Endothelial cell of umbilical vein (primary cell): ENCODE data around the gene GDPD4. TPM values are rescaled to one million over a fixed set of nuclear protein-coding genes. Genes with fewer than 3 reads are reported as not detected.

Experiments
- BruUV-seq: library from RNA; stranded (reverse); fragments of 400-500 nt; replicated peaks from 2 replicates; lab custom pipeline; 2021; lab: Mats Ljungman, UMichigan
- CTCF ChIA-PET: fragments of 300-600, 350-600 bp; sonication (Branson Sonifier 250); formaldehyde crosslinking; loops from one replicate; lab custom pipeline; 2021; ENCODE audit warnings: antibody characterized with exemption, inconsistent platforms; lab: Charles Lee
- POLR2A ChIA-PET: fragments of 300-600, 350-600 bp; sonication (Branson Sonifier 250); formaldehyde crosslinking; loops from one replicate; lab custom pipeline; 2021; ENCODE audit warnings: antibody characterized with exemption, inconsistent platforms; lab: Charles Lee
- DNase-seq: peaks from one replicate; pipeline ENCODE4 v3.0.0-alpha.2; 2011; ENCODE audit warnings: low read depth, low spot score
- FAIRE-seq: peaks from 2 replicates; lab custom pipeline; 2011; peaks lifted over from hg19 to GRCh38; lab: Jason Lieb, UNC
- H2AFZ ChIP-seq: 2 replicates; pipeline ENCODE4 v1.6.0; 2012; ENCODE audit warnings: low read depth, low read length, control low read depth, inconsistent platforms
- H3K27ac ChIP-seq: 2 replicates; pipeline ENCODE4 v1.5.1; 2011; ENCODE audit warnings: low read depth, mild to moderate bottlenecking, control low read depth, low read length, moderate library complexity; ENCODE audit not compliant: insufficient read depth
- H3K27me3 ChIP-seq, 2 experiments: 2 replicates each; pipeline versions ENCODE4 v1.6.0 to v1.6.1; 2011; ENCODE audit warnings: low read length in 2 of 2, mixed read lengths in 1 of 2; ENCODE audit not compliant: control insufficient read depth in 2 of 2, insufficient read depth in 2 of 2
- H3K36me3 ChIP-seq, 2 experiments: 2 replicates in 1 of 2; 3 replicates in 1 of 2; pipeline ENCODE4 v1.5.1; 2011; ENCODE audit warnings: low read length in 2 of 2, mild to moderate bottlenecking in 1 of 2, moderate library complexity in 1 of 2; ENCODE audit not compliant: control insufficient read depth in 2 of 2, insufficient read depth in 2 of 2; ENCODE audit errors: extremely low read depth in 1 of 2
- H3K4me1 ChIP-seq: 3 replicates; pipeline ENCODE4 v1.5.1; 2011; ENCODE audit warnings: mild to moderate bottlenecking, low read length; ENCODE audit not compliant: control insufficient read depth, insufficient read depth; ENCODE audit errors: extremely low read depth
- H3K4me2 ChIP-seq: 2 replicates; pipeline ENCODE4 v1.6.1; 2011; ENCODE audit warnings: low read length, control low read depth, mixed read lengths; ENCODE audit not compliant: insufficient read depth
- H3K4me3 ChIP-seq, 3 experiments: fragments of 200-600 bp in 1 of 3; sonication (generic), shearing (Covaris generic) in 1 of 3; replicated peaks in 1 of 3; 2 replicates each; pipeline ENCODE4 v1.5.1; 2011 to 2016; ENCODE audit warnings: control low read depth in 3 of 3, low read length in 3 of 3, mild to moderate bottlenecking in 2 of 3, inconsistent platforms in 1 of 3, low read depth in 1 of 3, moderate library complexity in 1 of 3; ENCODE audit not compliant: insufficient read depth in 1 of 3
- H3K79me2 ChIP-seq: 2 replicates; pipeline ENCODE4 v1.6.0; 2012; ENCODE audit warnings: low read length, inconsistent platforms; ENCODE audit not compliant: control insufficient read depth, insufficient read depth
- H3K9ac ChIP-seq: replicated peaks from 2 replicates; pipeline ENCODE3; 2011; ENCODE audit warnings: low read length, control low read depth; ENCODE audit not compliant: insufficient read depth; ENCODE audit errors: extremely low read depth
- H3K9me1 ChIP-seq: replicated peaks from 3 replicates; pipeline ENCODE4 v1.6.0; 2011; ENCODE audit warnings: mild to moderate bottlenecking, low read length; ENCODE audit not compliant: control insufficient read depth, insufficient read depth; ENCODE audit errors: extremely low read depth
- H3K9me3 ChIP-seq: replicated peaks from 2 replicates; pipeline ENCODE4 v1.5.1; 2012; ENCODE audit warnings: low read length, inconsistent platforms; ENCODE audit not compliant: control insufficient read depth, insufficient read depth
- H4K20me1 ChIP-seq: replicated peaks from 2 replicates; pipeline ENCODE3; 2011; ENCODE audit warnings: mild to moderate bottlenecking, low read length; ENCODE audit not compliant: control insufficient read depth, insufficient read depth; ENCODE audit errors: extremely low read depth
- CTCF ChIP-seq, 2 donors: IDR thresholded peaks; 1 replicate in 1 of 2; 2 replicates in 1 of 2; pipeline ENCODE4 v1.5.1; 2011; ENCODE audit warnings: low read length in 2 of 2, mild to moderate bottlenecking in 2 of 2, moderate library complexity in 2 of 2, control low read depth in 1 of 2, inconsistent platforms in 1 of 2, low read depth in 1 of 2; ENCODE audit not compliant: insufficient read depth in 1 of 2; ENCODE audit errors: extremely low read depth in 1 of 2
- EZH2 ChIP-seq: IDR thresholded peaks from 2 replicates; pipeline ENCODE4 v1.6.1; 2012; ENCODE audit warnings: borderline replicate concordance, low read depth, mild to moderate bottlenecking, moderate library complexity, low read length, inconsistent platforms; ENCODE audit not compliant: severe bottlenecking
- FOS ChIP-seq: IDR thresholded peaks from 2 replicates; pipeline ENCODE4 v1.6.1; 2011; ENCODE audit warnings: mild to moderate bottlenecking, low read length, moderate library complexity, borderline replicate concordance; ENCODE audit not compliant: insufficient read depth
- dilution Hi-C: fragments of 300-500 bp; cut with MboI; formaldehyde crosslinking; loops from one replicate; pipeline ENCODE4 v1.15.0; 2019; ENCODE audit warnings: low sequenced_read_pairs; ENCODE audit not compliant: extremely low pct_ligation_motif_present
- intact Hi-C: fragments of 100-400 bp; cut with micrococcal nuclease; formaldehyde crosslinking; loops from one replicate; pipeline ENCODE4 v1.10.0; 2022
- polyA plus RNA-seq, 4 experiments: library from polyadenylated mRNA; depleted of rRNA in 3 of 4; stranded (reverse) in 3 of 4; unstranded in 1 of 4; fragments of >200 nt; gene quantifications; 2 replicates each; pipeline versions ENCODE4 v1.2.1 to v1.2.3, GENCODE V29; 2011 to 2012; ENCODE audit warnings: missing spikeins in 1 of 4
- total RNA-seq: library from RNA; stranded (reverse); gene quantifications from 2 replicates; pipeline ENCODE4 v1.2.3, GENCODE V29; 2021

The GDPD4 gene
- total and polyA plus RNA-seq, 2 donors (not counting 3 experiments of a cell fraction or from before 2014, with no cell fraction given) = not detected

GRCh38 chr11:77190331-77191075 is 111.0 kb downstream of the GDPD4 start:
- TF ChIP-seq CTCF (IDR thresholded peaks at IDR 0.05; ENCODE audit: extremely low read depth in 1 of 2, insufficient read depth in 1 of 2, low read depth in 1 of 2, low read length in 2 of 2) (no peak), FOS (no peak), EZH2 (no peak)
- H3K4me2 ChIP-seq = no peak overlapping the region
- H3K27me3 ChIP-seq = no peaks in the 10 kb centered on the region
- no peaks in the 10 kb centered on the region for H3K4me1 ChIP-seq
- H3K27ac ChIP-seq = no peak overlapping the region
- FAIRE-seq (no peak), DNase-seq (no peak)
- BruUV-seq = no TSS peak
- dilution Hi-C loops (no loop called here), intact Hi-C loops (loop anchor here (10.0 kb wide), 1 partner anchor 284 kb away; the partner anchor contains the start of gene PAK1)
- ChIA-PET CTCF (interaction anchor here (1.3 to 8.3 kb wide), 6 partner anchors 14 to 429 kb away, joined by 3 to 309 read pairs (median 6); partner anchors contain the start of gene MYO7A), POLR2A (no interaction called here)
- no peaks in the 10 kb centered on the region for H3K9me3 ChIP-seq
- no peaks in the 10 kb centered on the region for H3K36me3 ChIP-seq
- no peak overlapping the region for H3K4me3 ChIP-seq
- no peak overlapping the region for H3K9ac ChIP-seq
- H4K20me1 ChIP-seq = no peaks in the 10 kb centered on the region
- H3K9me1 ChIP-seq = no peaks in the 10 kb centered on the region
- no peaks in the 10 kb centered on the region for H3K79me2 ChIP-seq
- no peak overlapping the region for H2AFZ ChIP-seq
